Measurements from ENCODE around the gene RGL4.

DNA sequence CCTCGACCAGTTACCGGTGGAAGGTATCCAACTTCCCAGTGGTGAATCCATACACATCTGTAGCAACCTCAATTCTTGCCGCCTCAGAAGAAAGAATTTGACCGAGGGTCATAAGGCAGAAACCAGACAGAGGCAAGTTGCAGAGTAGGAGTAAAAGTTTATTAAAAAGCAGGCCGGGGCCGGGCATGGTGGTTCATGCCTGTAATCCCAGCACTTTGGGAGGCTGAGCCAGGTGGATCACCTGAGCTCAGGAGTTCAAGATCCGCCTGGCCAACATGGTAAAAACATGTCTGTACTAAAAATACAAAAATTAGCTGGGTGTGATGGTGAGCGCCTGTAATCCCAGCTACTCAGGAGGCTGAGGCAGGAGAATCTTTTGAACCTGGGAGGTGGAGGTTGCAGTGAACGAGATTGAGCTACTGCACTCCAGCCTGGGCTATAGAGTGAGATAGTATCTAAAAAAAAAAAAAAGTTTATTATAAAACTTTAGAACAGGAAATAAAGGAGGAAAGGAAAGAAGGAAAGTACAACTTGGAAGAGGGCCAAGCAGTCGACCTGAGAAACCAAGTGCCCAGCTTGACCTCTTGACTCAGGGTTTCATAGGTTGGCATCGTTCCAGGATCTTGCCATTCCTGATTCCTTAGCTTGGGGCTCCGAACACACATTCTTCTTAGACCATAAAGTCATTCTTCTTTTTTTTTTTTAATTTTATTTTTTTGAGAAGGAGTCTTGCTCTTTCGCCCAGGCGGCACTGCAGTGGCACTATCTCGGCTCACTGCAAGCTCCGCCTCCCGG is 27.8 kb downstream of the RGL4 start:
- TF ChIP-seq NANOG (IDR thresholded peaks at IDR 0.05; ENCODE audit: insufficient read depth, low read depth, low read length, poor library complexity, severe bottlenecking) (no peak), BRCA1 (IDR thresholded peaks at IDR 0.05; ENCODE audit: low read depth, low read length) (no peak), SP4 (IDR thresholded peaks at IDR 0.05; ENCODE audit: low read length) (no peak)

Data from H1 (cell line).